OCI-LY7 (cell line): ENCODE measurements around the gene RBP4.

ENCODE experiments used
- EZH2phosphoT487 ChIP-seq: fragments of 200-600 bp; sonication (generic); IDR thresholded peaks from 2 replicates; pipeline ENCODE4 v1.6.1; 2018; ENCODE audit warnings: low read depth, borderline replicate concordance, mild to moderate bottlenecking, mixed run types, antibody characterized with exemption, low read length, moderate library complexity, mixed read lengths
- TF ChIP-seq, protein P1 (sequence below): fragments of 200-600 bp; sonication (generic); conservative IDR thresholded peaks from 2 replicates; pipeline ENCODE4 v1.5.1; 2014; ENCODE audit warnings: mild to moderate bottlenecking, antibody characterized with exemption, low read length, moderate library complexity, mixed read lengths

DNA sequence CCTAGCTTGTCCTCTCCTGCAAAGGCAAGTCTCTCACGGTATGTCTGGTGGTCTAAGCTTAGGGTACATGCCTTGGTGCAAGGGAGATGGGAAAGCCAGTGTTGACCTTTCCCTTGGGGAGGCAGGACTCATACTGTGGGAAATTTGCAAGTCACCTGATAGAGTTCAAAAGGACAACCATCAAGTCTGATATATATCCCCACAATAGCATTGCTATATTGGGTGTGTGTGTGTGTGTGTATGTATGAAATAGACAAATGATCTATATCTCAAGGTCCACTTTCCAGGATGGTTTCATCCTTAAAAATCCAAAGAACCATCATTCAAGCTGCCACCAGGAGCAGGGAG, 46.7 kb downstream of the RBP4 start:
- TF ChIP-seq, protein P1, sequence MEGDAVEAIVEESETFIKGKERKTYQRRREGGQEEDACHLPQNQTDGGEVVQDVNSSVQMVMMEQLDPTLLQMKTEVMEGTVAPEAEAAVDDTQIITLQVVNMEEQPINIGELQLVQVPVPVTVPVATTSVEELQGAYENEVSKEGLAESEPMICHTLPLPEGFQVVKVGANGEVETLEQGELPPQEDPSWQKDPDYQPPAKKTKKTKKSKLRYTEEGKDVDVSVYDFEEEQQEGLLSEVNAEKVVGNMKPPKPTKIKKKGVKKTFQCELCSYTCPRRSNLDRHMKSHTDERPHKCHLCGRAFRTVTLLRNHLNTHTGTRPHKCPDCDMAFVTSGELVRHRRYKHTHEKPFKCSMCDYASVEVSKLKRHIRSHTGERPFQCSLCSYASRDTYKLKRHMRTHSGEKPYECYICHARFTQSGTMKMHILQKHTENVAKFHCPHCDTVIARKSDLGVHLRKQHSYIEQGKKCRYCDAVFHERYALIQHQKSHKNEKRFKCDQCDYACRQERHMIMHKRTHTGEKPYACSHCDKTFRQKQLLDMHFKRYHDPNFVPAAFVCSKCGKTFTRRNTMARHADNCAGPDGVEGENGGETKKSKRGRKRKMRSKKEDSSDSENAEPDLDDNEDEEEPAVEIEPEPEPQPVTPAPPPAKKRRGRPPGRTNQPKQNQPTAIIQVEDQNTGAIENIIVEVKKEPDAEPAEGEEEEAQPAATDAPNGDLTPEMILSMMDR, result no peak
- no peak for TF ChIP-seq EZH2phosphoT487
